Peyer's patch (tissue), 4 donors: ENCODE results near the gene CRAMP1.

Source experiments
- POLR2A ChIP-seq, 2 donors: fragments of 450-650 bp; IDR thresholded peaks; one replicate each; pipeline ENCODE4 v1.5.1; 2017; ENCODE audit warnings: antibody characterized with exemption in 2 of 2, mild to moderate bottlenecking in 2 of 2, moderate library complexity in 2 of 2
- TF ChIP-seq, protein P1 (sequence below), 6 experiments: fragments of 450-650 bp in 4 of 6; fragments of 200-600 bp in 2 of 6; sonication (generic) in 1 of 6; IDR thresholded peaks; one replicate each; pipeline ENCODE4 v1.5.1; 2017 to 2019; ENCODE audit warnings: antibody characterized with exemption in 6 of 6, mild to moderate bottlenecking in 3 of 6, moderate library complexity in 1 of 6

DNA sequence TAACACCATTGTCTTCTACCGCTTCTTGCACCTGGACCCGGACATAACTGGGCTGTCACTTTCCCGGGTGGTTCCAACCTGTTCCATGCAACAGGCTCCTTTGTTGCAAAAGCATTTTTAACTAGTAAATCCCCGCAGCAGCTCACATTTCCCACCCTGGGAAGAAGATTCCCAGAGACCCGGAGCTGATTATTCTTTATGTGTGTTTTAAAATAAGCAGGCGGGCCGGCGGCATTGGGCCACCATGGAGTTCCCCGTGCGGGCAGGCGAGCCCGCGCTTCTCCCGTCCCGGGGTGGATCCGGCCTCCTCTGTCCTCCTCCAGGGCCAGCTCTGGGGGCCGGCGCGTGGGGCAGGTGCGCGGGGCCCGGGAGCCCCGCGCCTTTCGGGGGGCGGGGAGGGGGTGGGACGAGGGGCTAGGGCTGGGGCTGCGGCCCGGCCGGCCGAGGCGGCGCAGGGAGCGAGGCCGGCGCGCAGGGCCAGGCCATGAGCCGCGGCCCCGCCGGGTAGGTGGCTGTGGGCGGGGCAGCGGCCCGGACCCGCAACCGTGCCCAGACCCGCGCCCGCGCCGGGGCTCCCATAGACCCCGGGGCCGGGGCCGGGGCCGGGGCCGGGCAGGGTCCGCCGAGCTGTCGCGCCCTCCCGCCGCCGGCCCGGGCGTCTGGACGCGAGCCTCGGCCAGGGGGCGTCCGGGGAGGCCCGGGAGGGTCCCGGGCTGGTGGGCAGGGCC is 1.7 kb downstream of the CRAMP1 start:
- TF ChIP-seq, protein P1, sequence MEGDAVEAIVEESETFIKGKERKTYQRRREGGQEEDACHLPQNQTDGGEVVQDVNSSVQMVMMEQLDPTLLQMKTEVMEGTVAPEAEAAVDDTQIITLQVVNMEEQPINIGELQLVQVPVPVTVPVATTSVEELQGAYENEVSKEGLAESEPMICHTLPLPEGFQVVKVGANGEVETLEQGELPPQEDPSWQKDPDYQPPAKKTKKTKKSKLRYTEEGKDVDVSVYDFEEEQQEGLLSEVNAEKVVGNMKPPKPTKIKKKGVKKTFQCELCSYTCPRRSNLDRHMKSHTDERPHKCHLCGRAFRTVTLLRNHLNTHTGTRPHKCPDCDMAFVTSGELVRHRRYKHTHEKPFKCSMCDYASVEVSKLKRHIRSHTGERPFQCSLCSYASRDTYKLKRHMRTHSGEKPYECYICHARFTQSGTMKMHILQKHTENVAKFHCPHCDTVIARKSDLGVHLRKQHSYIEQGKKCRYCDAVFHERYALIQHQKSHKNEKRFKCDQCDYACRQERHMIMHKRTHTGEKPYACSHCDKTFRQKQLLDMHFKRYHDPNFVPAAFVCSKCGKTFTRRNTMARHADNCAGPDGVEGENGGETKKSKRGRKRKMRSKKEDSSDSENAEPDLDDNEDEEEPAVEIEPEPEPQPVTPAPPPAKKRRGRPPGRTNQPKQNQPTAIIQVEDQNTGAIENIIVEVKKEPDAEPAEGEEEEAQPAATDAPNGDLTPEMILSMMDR (IDR thresholded peaks at IDR 0.05), result no peak
- no peak for TF ChIP-seq POLR2A (IDR thresholded peaks at IDR 0.05)
